H9 (cell line): ENCODE data around the gene ANKS1B. TPM values are rescaled to one million over a fixed set of nuclear protein-coding genes. Genes with fewer than 3 reads are reported as not detected.

Source experiments
- DNase-seq: peaks from one replicate; pipeline ENCODE4 v3.0.0-alpha.2; 2017
- H2AFZ ChIP-seq: one replicate; pipeline ENCODE4 v1.6.1; 2013; ENCODE audit warnings: mild to moderate bottlenecking, low read length, control low read depth, moderate library complexity
- H2AK5ac ChIP-seq: 2 replicates; pipeline ENCODE4 v1.6.1; 2013; ENCODE audit warnings: low read length, control low read depth, mixed read lengths; ENCODE audit not compliant: insufficient read length
- H2BK120ac ChIP-seq: one replicate; pipeline ENCODE4 v1.6.1; 2013; ENCODE audit warnings: low read depth, mild to moderate bottlenecking, low read length, control low read depth, inconsistent platforms; ENCODE audit not compliant: poor library complexity, severe bottlenecking
- H2BK12ac ChIP-seq: 2 replicates; pipeline ENCODE4 v1.6.1; 2013; ENCODE audit warnings: low read length, control low read depth, mixed read lengths, low read depth; ENCODE audit not compliant: insufficient read length
- H2BK15ac ChIP-seq: 2 replicates; pipeline ENCODE4 v1.6.1; 2013; ENCODE audit warnings: low read depth, low read length, control low read depth
- H2BK20ac ChIP-seq: one replicate; pipeline ENCODE4 v1.6.1; 2013; ENCODE audit warnings: low read depth, mild to moderate bottlenecking, low read length, control low read depth, inconsistent platforms; ENCODE audit not compliant: poor library complexity, severe bottlenecking
- H2BK5ac ChIP-seq: 2 replicates; pipeline ENCODE4 v1.6.1; 2013; ENCODE audit warnings: low read length, control low read depth, mixed read lengths; ENCODE audit not compliant: insufficient read length
- H3K14ac ChIP-seq: 2 replicates; pipeline ENCODE4 v1.6.1; 2013; ENCODE audit warnings: low read length, control low read depth; ENCODE audit not compliant: insufficient read depth
- H3K18ac ChIP-seq: 2 replicates; pipeline ENCODE4 v1.6.1; 2013; ENCODE audit warnings: low read depth, mild to moderate bottlenecking, mixed read lengths, low read length, control low read depth; ENCODE audit not compliant: insufficient read length
- H3K23ac ChIP-seq: 2 replicates; pipeline ENCODE4 v1.6.1; 2013; ENCODE audit warnings: low read length, control low read depth, mixed read lengths, low read depth; ENCODE audit not compliant: insufficient read length
- H3K23me2 ChIP-seq: 2 replicates; pipeline ENCODE4 v1.6.1; 2013; ENCODE audit warnings: low read depth, mild to moderate bottlenecking, mixed read lengths, low read length, control low read depth; ENCODE audit not compliant: insufficient read length, poor library complexity, severe bottlenecking
- H3K27ac ChIP-seq: 2 replicates; pipeline ENCODE4 v1.5.1; 2013; ENCODE audit warnings: low read length, control low read depth, mixed read lengths, low read depth; ENCODE audit not compliant: insufficient read length
- H3K27me3 ChIP-seq: 2 replicates; pipeline ENCODE4 v1.6.1; 2013; ENCODE audit warnings: low read length, control low read depth, inconsistent platforms; ENCODE audit not compliant: insufficient read depth
- H3K4ac ChIP-seq: 2 replicates; pipeline ENCODE4 v1.6.1; 2013; ENCODE audit warnings: low read depth, mild to moderate bottlenecking, control low read depth, inconsistent platforms, low read length, moderate library complexity
- H3K4me1 ChIP-seq: 2 replicates; pipeline ENCODE4 v1.6.1; 2013; ENCODE audit warnings: low read length, control low read depth, inconsistent platforms; ENCODE audit not compliant: insufficient read depth
- H3K4me2 ChIP-seq: 2 replicates; pipeline ENCODE4 v1.6.1; 2013; ENCODE audit warnings: low read length, control low read depth, mixed read lengths; ENCODE audit not compliant: insufficient read length, insufficient read depth
- H3K56ac ChIP-seq: 2 replicates; pipeline ENCODE4 v1.6.1; 2013; ENCODE audit warnings: low read depth, mild to moderate bottlenecking, mixed read lengths, low read length, control low read depth; ENCODE audit not compliant: insufficient read length
- H3K79me1 ChIP-seq: 2 replicates; pipeline ENCODE4 v1.6.1; 2013; ENCODE audit warnings: low read depth, mild to moderate bottlenecking, moderate library complexity, low read length, control low read depth, inconsistent platforms; ENCODE audit not compliant: insufficient read depth, poor library complexity, severe bottlenecking
- H3K79me2 ChIP-seq: 2 replicates; pipeline ENCODE4 v1.6.1; 2013; ENCODE audit warnings: low read length, control low read depth, inconsistent platforms; ENCODE audit not compliant: insufficient read depth
- H3K9ac ChIP-seq: 2 replicates; pipeline ENCODE4 v1.6.1; 2013; ENCODE audit warnings: low read length, control low read depth, mixed read lengths; ENCODE audit not compliant: insufficient read length; ENCODE audit errors: extremely low read depth
- H3K9me3 ChIP-seq: one replicate; pipeline ENCODE4 v1.6.1; 2013; ENCODE audit warnings: low read depth, low read length, inconsistent platforms; ENCODE audit not compliant: control insufficient read depth
- H3T11ph ChIP-seq: one replicate; pipeline ENCODE4 v1.6.1; 2013; ENCODE audit warnings: mild to moderate bottlenecking, low read length, control low read depth, inconsistent platforms
- H4K20me1 ChIP-seq: one replicate; pipeline ENCODE4 v1.6.1; 2013; ENCODE audit not compliant: control insufficient read depth, insufficient read length, insufficient read depth
- H4K5ac ChIP-seq: 2 replicates; pipeline ENCODE4 v1.6.1; 2013; ENCODE audit warnings: low read depth, mild to moderate bottlenecking, mixed read lengths, low read length, control low read depth; ENCODE audit not compliant: insufficient read length
- H4K8ac ChIP-seq: replicated peaks from 2 replicates; pipeline ENCODE4 v1.6.1; 2013; ENCODE audit warnings: low read length, control low read depth, mixed read lengths, low read depth; ENCODE audit not compliant: insufficient read length
- H4K91ac ChIP-seq: 2 replicates; pipeline ENCODE4 v1.6.1; 2013; ENCODE audit warnings: low read depth, mild to moderate bottlenecking, moderate library complexity, mixed read lengths, low read length, control low read depth; ENCODE audit not compliant: insufficient read length
- H3K27ac Mint-ChIP-seq, 3 experiments: 2 replicates in 2 of 3; 3 replicates in 1 of 3; pipeline ENCODE4 v1.8.0; 2020 to 2021; ENCODE audit warnings: mixed read lengths in 3 of 3, mild to moderate bottlenecking in 1 of 3, moderate library complexity in 1 of 3
- H3K27me3 Mint-ChIP-seq: 2 replicates; pipeline ENCODE4 v1.8.0; 2021; ENCODE audit warnings: low read depth, mild to moderate bottlenecking, moderate library complexity, mixed read lengths
- H3K36me3 Mint-ChIP-seq, 3 experiments: 2 replicates in 2 of 3; 3 replicates in 1 of 3; pipeline ENCODE4 v1.8.0; 2020 to 2021; ENCODE audit warnings: low read depth in 3 of 3, mixed read lengths in 3 of 3; ENCODE audit not compliant: insufficient read depth in 1 of 3
- H3K4me1 Mint-ChIP-seq, 2 experiments: 2 replicates each; pipeline ENCODE4 v1.8.0; 2020; ENCODE audit warnings: mixed read lengths in 2 of 2
- H3K4me3 Mint-ChIP-seq, 2 experiments: 2 replicates in 1 of 2; 3 replicates in 1 of 2; pipeline ENCODE4 v1.8.0; 2020 to 2021; ENCODE audit warnings: mild to moderate bottlenecking in 2 of 2, mixed read lengths in 2 of 2, moderate library complexity in 1 of 2
- H3K9me3 Mint-ChIP-seq, 2 experiments: 2 replicates in 1 of 2; 3 replicates in 1 of 2; pipeline ENCODE4 v1.8.0; 2020; ENCODE audit warnings: mild to moderate bottlenecking in 2 of 2, mixed read lengths in 2 of 2, moderate library complexity in 1 of 2
- CTCF ChIP-seq: fragments of 200-600 bp; sonication (generic); conservative IDR thresholded peaks from 3 replicates; pipeline ENCODE4 v1.8.0; 2021; ENCODE audit warnings: antibody characterized with exemption, mild to moderate bottlenecking
- WGBS: extraction: QIAGEN DNeasy Blood & Tissue Kit; methylation state at CpG from one replicate; pipeline ENCODE4 v1.1.7; 2013; ENCODE audit warnings: missing lambda C conversion rate, low lambda C conversion rate, mixed read lengths; ENCODE audit not compliant: insufficient read length; ENCODE audit errors: extremely low coverage; 5-methylcytosine and 5-hydroxymethylcytosine counted together
- total RNA-seq: library from RNA; stranded (reverse); gene quantifications from 2 replicates; pipeline ENCODE4 v1.2.1, GENCODE V29; 2021

Gene ANKS1B
- total RNA-seq, 1 experiment from 2014 or later = 4.1 TPM

- Histone ChIP-seq H3K56ac (no peak overlapping the region), H3K79me1 (no peaks in the 10 kb centered on the region), H3K4me1 (no peaks in the 10 kb centered on the region), H3K23ac (no peak overlapping the region), H3K27me3 (no peaks in the 10 kb centered on the region), H2AK5ac (no peak overlapping the region), H2BK120ac (no peak overlapping the region), H2BK20ac (no peak overlapping the region), H2BK15ac (no peak overlapping the region), H4K8ac (no peak overlapping the region), H2BK12ac (no peak overlapping the region), H3K4ac (no peak overlapping the region), H3T11ph (no peak overlapping the region), H3K9me3 (no peaks in the 10 kb centered on the region), H2AFZ (no peak overlapping the region), H4K5ac (no peak overlapping the region), H3K27ac (no peak overlapping the region), H3K14ac (no peak overlapping the region), H2BK5ac (no peak overlapping the region), H3K4me2 (no peak overlapping the region), H3K18ac (no peak overlapping the region), H3K23me2 (no peaks in the 10 kb centered on the region), H4K91ac (no peak overlapping the region), H3K9ac (no peak overlapping the region), H4K20me1 (no peaks in the 10 kb centered on the region), H3K79me2 (no peaks in the 10 kb centered on the region)
- no peak for DNase-seq
- no peak overlapping the region for H3K27ac Mint-ChIP-seq
- H3K27me3 Mint-ChIP-seq = no peaks in the 10 kb centered on the region
- no peaks in the 10 kb centered on the region for H3K9me3 Mint-ChIP-seq
- no peak for TF ChIP-seq CTCF
- H3K4me3 Mint-ChIP-seq = no peak overlapping the region
- no peaks in the 10 kb centered on the region for H3K36me3 Mint-ChIP-seq
- no CpG with 5 or more reads among the region's 3 CpGs for WGBS
- H3K4me1 Mint-ChIP-seq = peaks cover 4 to 8% of the 10 kb centered on the region in 2 experiments; a peak in 3 of 4 replicates
These were observed 645.1 kb downstream of the ANKS1B start for GRCh38 chr12:99339663-99340062.
